Activated naive CD8-positive, alpha-beta T cell treated with anti-CD3 and anti-CD28 coated beads for 36 hours (primary cell): Measurements from ENCODE around the gene KIF5A. TPM values are rescaled to one million over a fixed set of nuclear protein-coding genes. Genes with fewer than 3 reads are reported as not detected.
"Not testable (repeated sequence)": the region's sequence is repeated elsewhere in the genome, so short reads cannot be mapped to it uniquely, and the experiment has no call there.

Experiments
- DNase-seq: peaks from one replicate; pipeline ENCODE4 v3.0.0; 2021
- H3K27ac Mint-ChIP-seq: one replicate; pipeline ENCODE4 v1.8.0; 2022; ENCODE audit warnings: mild to moderate bottlenecking, moderate library complexity, mixed read lengths
- H3K27me3 Mint-ChIP-seq: one replicate; pipeline ENCODE4 v1.8.0; 2022; ENCODE audit warnings: mild to moderate bottlenecking, mixed read lengths
- H3K36me3 Mint-ChIP-seq: one replicate; pipeline ENCODE4 v1.8.0; 2021; ENCODE audit warnings: mild to moderate bottlenecking, mixed read lengths
- H3K4me1 Mint-ChIP-seq: one replicate; pipeline ENCODE4 v1.8.0; 2021; ENCODE audit warnings: mixed read lengths
- H3K4me3 Mint-ChIP-seq: one replicate; pipeline ENCODE4 v1.8.0; 2022; ENCODE audit warnings: mild to moderate bottlenecking, moderate library complexity, mixed read lengths
- H3K9me3 Mint-ChIP-seq: one replicate; pipeline ENCODE4 v1.8.0; 2022; ENCODE audit warnings: mixed read lengths
- total RNA-seq, 2 experiments: library from RNA; stranded (reverse); gene quantifications; one replicate each; pipeline ENCODE4 v1.2.3, GENCODE V29; 2021

The KIF5A gene
- total RNA-seq, 2 experiments from 2014 or later, result 1.5 to 1.7 TPM

DNA sequence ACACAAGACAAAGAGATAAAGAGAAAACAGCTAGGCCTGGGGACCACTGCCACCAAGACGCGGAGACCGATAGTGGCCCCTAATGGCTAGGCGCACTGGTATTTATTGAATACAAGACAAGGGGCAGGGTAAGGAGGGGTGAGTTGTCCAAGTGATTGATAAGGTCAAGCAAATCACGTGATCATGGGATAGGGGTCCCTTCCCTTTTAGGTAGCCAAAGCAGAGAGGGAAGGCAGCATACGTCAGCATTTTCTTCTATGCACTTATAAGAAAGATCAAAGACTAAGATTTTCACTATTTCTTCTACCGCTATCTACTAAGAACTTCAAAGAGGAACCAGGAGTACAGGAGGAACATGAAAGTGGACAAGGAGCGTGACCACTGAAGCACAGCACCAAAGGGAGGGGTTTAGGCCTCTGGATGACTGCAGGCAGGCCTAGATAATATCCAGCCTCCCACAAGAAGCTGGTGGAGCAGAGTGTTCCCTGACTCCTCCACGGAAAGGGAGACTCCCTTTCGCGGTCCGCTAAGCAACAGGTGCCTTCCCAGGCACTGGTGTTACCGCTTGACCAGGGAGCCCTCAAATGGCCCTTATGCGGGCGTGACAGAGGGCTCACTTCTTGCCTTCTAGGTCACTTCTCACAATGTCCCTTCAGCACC, 39.2 kb downstream of the KIF5A start:
- not testable (repeated sequence) for H3K36me3 Mint-ChIP-seq, H3K4me3 Mint-ChIP-seq, H3K9me3 Mint-ChIP-seq

DNA sequence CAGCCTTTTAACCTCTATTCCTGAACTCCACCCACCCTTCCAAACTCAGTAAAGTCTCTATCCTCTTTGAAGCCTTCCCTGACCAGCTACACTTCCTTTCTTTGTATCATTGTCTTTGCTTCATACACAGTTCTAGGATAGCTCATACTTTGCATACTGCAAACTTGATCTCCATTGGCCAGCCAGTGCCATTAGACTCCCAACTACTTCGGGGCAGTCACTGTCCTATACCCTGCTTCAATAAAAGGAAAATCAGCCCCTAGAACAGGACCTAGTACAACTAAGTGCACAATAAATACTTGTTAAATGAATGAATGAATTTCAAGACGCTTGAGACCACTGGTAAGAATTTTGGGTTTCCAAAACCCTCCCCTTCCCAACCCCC, 40.6 kb downstream of the KIF5A start:
- peak overlapping the region; percentile 73 for H3K27ac Mint-ChIP-seq
- peaks cover 3% of the 10 kb centered on the region for H3K36me3 Mint-ChIP-seq
- DNase-seq, result no peak
- H3K4me3 Mint-ChIP-seq, result peak overlapping the region; percentile 85
- H3K9me3 Mint-ChIP-seq, result no peaks in the 10 kb centered on the region
- H3K27me3 Mint-ChIP-seq, result no peaks in the 10 kb centered on the region
- peaks cover 18% of the 10 kb centered on the region for H3K4me1 Mint-ChIP-seq

More for the DNA sequence above, 39.2 kb downstream of the KIF5A start:
- H3K4me1 Mint-ChIP-seq, result peaks cover 18% of the 10 kb centered on the region
- not testable (repeated sequence) for DNase-seq, H3K27ac Mint-ChIP-seq, H3K27me3 Mint-ChIP-seq

- no peaks in the 10 kb centered on the region for H3K9me3 Mint-ChIP-seq
- H3K36me3 Mint-ChIP-seq, result peaks cover 3% of the 10 kb centered on the region
- DNase-seq, result peak; percentile 87
- peaks cover 18% of the 10 kb centered on the region for H3K4me1 Mint-ChIP-seq
- H3K4me3 Mint-ChIP-seq, result peak within 1 kb of the TSS; percentile 85
- peak within 1 kb of the TSS; percentile 73 for H3K27ac Mint-ChIP-seq
- H3K27me3 Mint-ChIP-seq, result no peaks in the 10 kb centered on the region
Measured at GRCh38 chr12:57590864-57591781, 41.3 kb downstream of the KIF5A start, which contains the start of gene PIP4K2C. Gene PIP4K2C, plus strand, starts transcription at chr12:57591192. Its CDS starts 98 bp downstream, at chr12:57591290.

- DNase-seq, result no peak
- no peaks in the 10 kb centered on the region for H3K27me3 Mint-ChIP-seq
- peaks cover 18% of the 10 kb centered on the region for H3K4me1 Mint-ChIP-seq
- H3K9me3 Mint-ChIP-seq, result no peaks in the 10 kb centered on the region
- H3K4me3 Mint-ChIP-seq, result peak overlapping the region; percentile 85
- H3K27ac Mint-ChIP-seq, result peak overlapping the region; percentile 49
- H3K36me3 Mint-ChIP-seq, result peaks cover 3% of the 10 kb centered on the region
Measured at GRCh38 chr12:57591782-57592325, 42.0 kb downstream of the KIF5A start.

DNA sequence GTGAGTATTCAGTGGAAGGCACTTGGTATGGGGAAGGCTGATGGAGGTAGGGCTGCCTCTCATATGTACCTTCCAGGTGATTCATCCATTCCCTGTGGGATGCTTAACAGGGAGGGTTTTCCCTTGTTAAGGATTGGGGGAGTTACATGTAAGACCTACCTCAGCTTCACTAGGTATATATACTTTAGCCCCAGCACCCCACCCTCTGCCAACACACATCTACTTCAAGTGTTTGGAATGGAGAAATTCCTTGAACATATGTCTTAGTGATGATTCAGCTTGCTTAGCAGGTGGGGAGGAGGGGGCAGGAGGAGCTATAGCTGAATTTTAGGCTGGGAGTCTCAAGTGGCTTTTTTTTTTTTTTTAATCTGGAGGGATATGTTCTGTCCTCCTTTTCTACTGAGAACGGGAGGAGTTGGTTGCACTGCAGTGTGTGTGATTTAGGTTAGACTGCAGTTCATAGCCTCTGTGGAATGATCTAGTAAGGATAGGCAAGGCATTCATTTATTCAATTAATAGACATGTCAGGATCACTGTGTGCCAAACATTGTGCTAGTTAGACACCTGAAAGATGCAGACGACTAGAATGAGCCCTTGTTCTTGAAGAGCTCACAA, 42.8 kb downstream of the KIF5A start:
- peak overlapping the region; percentile 85 for H3K4me3 Mint-ChIP-seq
- peaks cover 4% of the 10 kb centered on the region for H3K36me3 Mint-ChIP-seq
- no peaks in the 10 kb centered on the region for H3K9me3 Mint-ChIP-seq
- H3K27me3 Mint-ChIP-seq, result no peaks in the 10 kb centered on the region
- H3K4me1 Mint-ChIP-seq, result peaks cover 18% of the 10 kb centered on the region
- no peak overlapping the region for H3K27ac Mint-ChIP-seq
- DNase-seq, result no peak

DNA sequence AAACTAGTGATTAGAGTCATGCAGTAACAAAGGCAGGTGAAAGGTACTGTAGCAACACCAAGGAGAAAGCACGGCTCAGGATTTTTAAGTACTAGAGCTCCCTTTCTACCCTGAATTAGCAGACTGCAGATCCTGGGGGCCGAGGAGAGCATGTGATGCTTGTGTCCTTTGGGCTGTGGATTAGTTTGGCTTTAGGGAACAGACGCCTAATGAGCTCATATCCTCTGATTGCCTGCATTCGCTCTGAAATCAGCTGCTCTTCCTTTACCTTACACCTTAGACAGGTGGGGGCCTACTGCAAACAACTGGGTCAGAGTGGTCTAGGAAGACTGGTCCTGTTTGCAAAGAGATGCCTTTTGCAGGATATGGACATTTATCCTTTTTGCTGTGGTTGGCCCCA, 43.3 kb downstream of the KIF5A start:
- H3K4me3 Mint-ChIP-seq, result no peak overlapping the region
- peaks cover 6% of the 10 kb centered on the region for H3K36me3 Mint-ChIP-seq
- peaks cover 18% of the 10 kb centered on the region for H3K4me1 Mint-ChIP-seq
- H3K9me3 Mint-ChIP-seq, result no peaks in the 10 kb centered on the region
- DNase-seq, result no peak
- no peak overlapping the region for H3K27ac Mint-ChIP-seq
- H3K27me3 Mint-ChIP-seq, result no peaks in the 10 kb centered on the region

DNA sequence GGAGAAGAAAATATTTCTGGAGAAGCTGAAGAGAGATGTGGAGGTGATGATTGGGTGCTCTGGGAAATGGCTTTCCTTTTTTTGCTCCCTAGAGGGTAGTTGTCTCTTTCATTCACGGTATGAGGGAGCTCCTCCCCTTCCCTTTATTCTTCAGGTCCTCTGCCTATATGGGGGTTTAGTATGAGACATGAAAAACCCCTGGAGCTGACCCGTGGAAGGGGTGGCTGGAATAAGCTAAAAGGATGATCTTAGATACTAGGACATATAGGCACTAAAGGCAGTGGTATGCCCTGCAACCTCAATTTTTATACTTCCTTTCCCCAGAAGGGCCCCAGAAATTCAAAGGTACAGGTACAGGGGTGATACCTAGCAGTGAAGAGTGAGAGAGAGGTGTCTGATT, 50.6 kb downstream of the KIF5A start:
- DNase-seq, result no peak
- no peaks in the 10 kb centered on the region for H3K27me3 Mint-ChIP-seq
- no peak overlapping the region for H3K27ac Mint-ChIP-seq
- H3K4me3 Mint-ChIP-seq, result no peak overlapping the region
- no peaks in the 10 kb centered on the region for H3K9me3 Mint-ChIP-seq
- H3K4me1 Mint-ChIP-seq, result peaks cover 13% of the 10 kb centered on the region
- peaks cover 11% of the 10 kb centered on the region for H3K36me3 Mint-ChIP-seq

- Mint-ChIP-seq H3K9me3 (no peaks in the 10 kb centered on the region), H3K4me3 (no peak overlapping the region), H3K27me3 (no peaks in the 10 kb centered on the region), H3K4me1 (peaks cover 18% of the 10 kb centered on the region), H3K27ac (no peak overlapping the region), H3K36me3 (peaks cover 11% of the 10 kb centered on the region)
- DNase-seq, result no peak
Measured at GRCh38 chr12:57602544-57602943, 52.7 kb downstream of the KIF5A start.

GRCh38 chr12:57603324-57603723, 53.5 kb downstream of the KIF5A start:
- H3K27me3 Mint-ChIP-seq, result no peaks in the 10 kb centered on the region
- peaks cover 18% of the 10 kb centered on the region for H3K4me1 Mint-ChIP-seq
- no peaks in the 10 kb centered on the region for H3K9me3 Mint-ChIP-seq
- H3K27ac Mint-ChIP-seq, result no peak overlapping the region
- DNase-seq, result no peak
- peak overlapping the region; percentile 79 for H3K4me3 Mint-ChIP-seq
- peaks cover 8% of the 10 kb centered on the region for H3K36me3 Mint-ChIP-seq

DNA sequence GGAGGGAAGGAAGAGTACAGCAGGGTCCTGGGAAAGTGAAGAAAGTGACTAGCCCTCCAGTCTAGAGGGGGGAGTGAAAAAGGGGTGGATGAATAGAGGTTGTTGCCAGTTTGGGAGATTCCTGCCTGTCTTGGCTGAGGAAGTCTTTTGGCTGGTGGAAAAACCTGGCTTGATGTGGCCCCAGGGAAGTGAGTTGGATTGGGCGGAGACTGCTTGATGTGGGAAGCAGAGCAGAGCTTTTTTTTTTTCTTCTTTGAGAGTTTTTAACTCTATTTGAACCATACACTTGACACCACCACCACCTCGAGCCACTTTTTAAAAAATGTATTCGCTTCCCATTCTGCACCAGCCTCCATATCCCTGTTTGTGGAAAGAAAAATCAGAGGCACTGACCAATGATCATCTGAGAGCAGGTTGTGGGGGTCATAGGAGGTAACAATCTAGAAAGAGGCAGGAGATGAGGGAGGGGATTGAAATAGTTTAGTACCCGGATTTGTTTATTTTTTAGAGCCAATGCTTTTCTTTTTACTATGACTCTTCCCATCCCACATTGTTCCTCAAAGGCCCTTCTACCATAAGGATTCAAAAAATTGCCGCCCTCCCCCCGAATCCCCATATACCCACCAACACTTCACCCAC, 54.1 kb downstream of the KIF5A start:
- H3K27ac Mint-ChIP-seq, result peak overlapping the region; percentile 50
- H3K4me1 Mint-ChIP-seq, result peaks cover 18% of the 10 kb centered on the region
- no peaks in the 10 kb centered on the region for H3K9me3 Mint-ChIP-seq
- DNase-seq, result no peak
- peak overlapping the region; percentile 79 for H3K4me3 Mint-ChIP-seq
- H3K36me3 Mint-ChIP-seq, result peaks cover 8% of the 10 kb centered on the region
- no peaks in the 10 kb centered on the region for H3K27me3 Mint-ChIP-seq

GRCh38 chr12:57604454-57604991, 54.7 kb downstream of the KIF5A start, which contains the start of gene DTX3:
Gene DTX3, plus strand, starts transcription at chr12:57604824. Its CDS starts 1,694 bp downstream, at chr12:57606518.
- H3K9me3 Mint-ChIP-seq, result no peaks in the 10 kb centered on the region
- H3K4me1 Mint-ChIP-seq, result peaks cover 18% of the 10 kb centered on the region
- H3K27me3 Mint-ChIP-seq, result no peaks in the 10 kb centered on the region
- peak within 1 kb of the TSS; percentile 76 for H3K27ac Mint-ChIP-seq
- peaks cover 7% of the 10 kb centered on the region for H3K36me3 Mint-ChIP-seq
- peak within 1 kb of the TSS; percentile 79 for H3K4me3 Mint-ChIP-seq
- DNase-seq, result peak; percentile 48

DNA sequence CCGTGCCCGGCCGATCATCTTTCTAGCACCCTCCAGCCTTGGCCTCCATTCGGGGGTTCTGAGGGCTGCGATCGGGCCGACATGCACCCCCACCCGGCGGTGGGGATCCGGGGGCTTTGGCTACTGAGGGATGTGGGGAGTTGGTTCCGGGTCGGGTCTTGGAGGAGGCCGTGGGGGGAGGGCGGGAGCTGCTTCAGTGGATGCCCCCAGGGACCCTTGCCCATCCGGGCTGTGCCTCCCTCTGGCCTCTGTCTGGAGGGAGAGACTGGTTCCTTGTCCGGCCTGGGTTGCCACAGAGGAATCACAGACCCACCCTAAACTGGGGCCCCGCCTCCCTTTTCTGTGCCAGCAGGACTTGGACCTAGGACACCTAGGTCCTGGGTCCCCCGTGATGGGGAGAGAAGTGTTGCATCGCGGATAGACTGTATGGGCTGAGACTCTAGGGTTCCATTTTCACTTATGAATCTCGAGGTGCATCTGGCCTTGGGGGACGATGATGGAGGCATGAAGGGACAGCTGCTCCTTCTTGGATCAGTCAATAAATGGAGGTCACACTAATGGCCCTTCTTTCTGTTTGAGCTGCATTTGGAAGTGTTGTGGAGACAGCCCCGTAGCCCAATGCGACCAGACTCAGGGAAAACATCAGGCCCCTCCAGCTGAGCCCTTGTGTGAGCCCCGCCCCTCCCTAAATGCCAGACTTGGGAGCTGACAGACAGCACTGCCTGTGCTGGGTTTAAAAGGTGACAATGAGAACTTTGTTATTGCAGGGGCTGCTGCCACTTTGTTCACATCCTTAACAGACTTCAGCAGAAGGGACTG, 55.4 kb downstream of the KIF5A start:
- H3K36me3 Mint-ChIP-seq, result peaks cover 7% of the 10 kb centered on the region
- no peak for DNase-seq
- peak overlapping the region; percentile 49 for H3K27ac Mint-ChIP-seq
- H3K27me3 Mint-ChIP-seq, result peaks cover under 1% of the 10 kb centered on the region
- H3K4me1 Mint-ChIP-seq, result peaks cover 18% of the 10 kb centered on the region
- H3K9me3 Mint-ChIP-seq, result no peaks in the 10 kb centered on the region
- H3K4me3 Mint-ChIP-seq, result peak overlapping the region; percentile 79

DNA sequence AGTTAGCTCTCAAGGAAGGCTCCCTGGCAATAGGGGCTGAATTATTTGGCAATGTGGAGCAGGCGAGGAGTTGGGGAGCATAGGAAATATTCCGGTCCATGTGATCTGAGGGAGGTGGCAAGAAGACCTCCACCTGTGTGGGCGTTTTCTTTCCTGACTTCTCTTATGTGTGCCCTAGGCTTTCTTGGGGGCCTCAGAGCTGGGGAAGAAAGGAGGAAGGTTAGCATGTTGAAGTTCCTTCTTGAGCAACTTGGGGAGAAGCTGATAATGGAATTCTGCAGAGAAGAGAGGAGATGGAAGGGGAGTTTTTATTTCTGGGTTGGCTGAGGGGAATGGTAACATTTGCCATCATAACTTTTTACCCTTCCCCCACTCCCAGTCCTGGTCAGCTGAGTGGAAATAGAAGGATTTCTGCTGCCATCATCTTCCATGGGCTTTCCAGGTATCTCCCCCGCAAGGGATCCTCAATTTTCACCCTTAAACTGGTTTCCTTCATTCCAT, 56.0 kb downstream of the KIF5A start:
- peaks cover 22% of the 10 kb centered on the region for H3K4me1 Mint-ChIP-seq
- H3K36me3 Mint-ChIP-seq, result peaks cover 7% of the 10 kb centered on the region
- peak overlapping the region; percentile 79 for H3K4me3 Mint-ChIP-seq
- DNase-seq, result no peak
- peaks cover 7% of the 10 kb centered on the region for H3K27me3 Mint-ChIP-seq
- no peaks in the 10 kb centered on the region for H3K9me3 Mint-ChIP-seq
- H3K27ac Mint-ChIP-seq, result no peak overlapping the region
